HUES48 (cell line): ENCODE measurements around the gene RASD1.

Experiments used
- H3K27ac ChIP-seq: one replicate; pipeline ENCODE4 v1.7.0; 2013; ENCODE audit warnings: low read depth, low read length, inconsistent platforms
- H3K27me3 ChIP-seq: 2 replicates; pipeline ENCODE4 v1.6.1; 2013; ENCODE audit warnings: mild to moderate bottlenecking, low read length; ENCODE audit not compliant: control insufficient read depth, insufficient read depth
- H3K36me3 ChIP-seq: 2 replicates; pipeline ENCODE4 v1.6.1; 2013; ENCODE audit warnings: low read length; ENCODE audit not compliant: control insufficient read depth, insufficient read depth
- H3K4me1 ChIP-seq: 2 replicates; pipeline ENCODE4 v1.6.1; 2013; ENCODE audit warnings: mild to moderate bottlenecking, low read length; ENCODE audit not compliant: control insufficient read depth, insufficient read depth
- H3K4me3 ChIP-seq: 2 replicates; pipeline ENCODE4 v1.5.1; 2013; ENCODE audit warnings: mild to moderate bottlenecking, low read depth, low read length
- H3K9ac ChIP-seq: 2 replicates; pipeline ENCODE4 v1.6.1; 2013; ENCODE audit warnings: mild to moderate bottlenecking, low read depth, low read length, moderate library complexity
- H3K9me3 ChIP-seq: 2 replicates; pipeline ENCODE4 v1.6.1; 2013; ENCODE audit warnings: low read length; ENCODE audit not compliant: control insufficient read depth, insufficient read depth

RASD1 gene

GRCh38 chr17:17537311-17538099 is 41.3 kb upstream of the RASD1 start:
- no peak overlapping the region for H3K27ac ChIP-seq
- H3K9ac ChIP-seq: no peak overlapping the region
- no peaks in the 10 kb centered on the region for H3K36me3 ChIP-seq
- H3K9me3 ChIP-seq: no peaks in the 10 kb centered on the region
- H3K27me3 ChIP-seq: no peaks in the 10 kb centered on the region
- no peak overlapping the region for H3K4me3 ChIP-seq
- H3K4me1 ChIP-seq: no peaks in the 10 kb centered on the region

GRCh38 chr17:17536702-17537101 is 40.5 kb upstream of the RASD1 start:
- H3K36me3 ChIP-seq: no peaks in the 10 kb centered on the region
- H3K27me3 ChIP-seq: no peaks in the 10 kb centered on the region
- no peak overlapping the region for H3K9ac ChIP-seq
- no peaks in the 10 kb centered on the region for H3K9me3 ChIP-seq
- H3K27ac ChIP-seq: no peak overlapping the region
- H3K4me1 ChIP-seq: no peaks in the 10 kb centered on the region
- no peak overlapping the region for H3K4me3 ChIP-seq

GRCh38 chr17:17535957-17536356 is 39.8 kb upstream of the RASD1 start:
- Histone ChIP-seq H3K9me3 (no peaks in the 10 kb centered on the region), H3K36me3 (no peaks in the 10 kb centered on the region), H3K9ac (no peak overlapping the region), H3K27ac (no peak overlapping the region), H3K27me3 (no peaks in the 10 kb centered on the region), H3K4me1 (no peaks in the 10 kb centered on the region), H3K4me3 (no peak overlapping the region)

GRCh38 chr17:17533901-17534441 is 37.8 kb upstream of the RASD1 start:
- Histone ChIP-seq H3K9ac (no peak overlapping the region), H3K27ac (no peak overlapping the region), H3K27me3 (no peaks in the 10 kb centered on the region), H3K4me3 (no peak overlapping the region), H3K9me3 (no peaks in the 10 kb centered on the region), H3K4me1 (no peaks in the 10 kb centered on the region), H3K36me3 (no peaks in the 10 kb centered on the region)

- H3K27ac ChIP-seq: no peak overlapping the region
- no peaks in the 10 kb centered on the region for H3K4me1 ChIP-seq
- H3K4me3 ChIP-seq: no peak overlapping the region
- H3K9me3 ChIP-seq: no peaks in the 10 kb centered on the region
- H3K9ac ChIP-seq: no peak overlapping the region
- no peaks in the 10 kb centered on the region for H3K27me3 ChIP-seq
- H3K36me3 ChIP-seq: no peaks in the 10 kb centered on the region
Observed at GRCh38 chr17:17532991-17533390, 36.8 kb upstream of the RASD1 start.

- H3K9ac ChIP-seq: no peak overlapping the region
- no peaks in the 10 kb centered on the region for H3K27me3 ChIP-seq
- no peaks in the 10 kb centered on the region for H3K4me1 ChIP-seq
- H3K4me3 ChIP-seq: no peak overlapping the region
- no peak overlapping the region for H3K27ac ChIP-seq
- no peaks in the 10 kb centered on the region for H3K9me3 ChIP-seq
- no peaks in the 10 kb centered on the region for H3K36me3 ChIP-seq
Observed at GRCh38 chr17:17531156-17531555, 35.0 kb upstream of the RASD1 start.

GRCh38 chr17:17528696-17529652 is 32.8 kb upstream of the RASD1 start:
- no peak overlapping the region for H3K9ac ChIP-seq
- H3K9me3 ChIP-seq: no peaks in the 10 kb centered on the region
- no peak overlapping the region for H3K4me3 ChIP-seq
- no peak overlapping the region for H3K27ac ChIP-seq
- H3K27me3 ChIP-seq: no peaks in the 10 kb centered on the region
- no peaks in the 10 kb centered on the region for H3K4me1 ChIP-seq
- H3K36me3 ChIP-seq: no peaks in the 10 kb centered on the region

GRCh38 chr17:17527956-17528500 is 31.8 kb upstream of the RASD1 start:
- Histone ChIP-seq H3K9ac (no peak overlapping the region), H3K9me3 (no peaks in the 10 kb centered on the region), H3K4me3 (no peak overlapping the region), H3K27ac (no peak overlapping the region), H3K27me3 (no peaks in the 10 kb centered on the region), H3K4me1 (peaks cover 5% of the 10 kb centered on the region), H3K36me3 (no peaks in the 10 kb centered on the region)

GRCh38 chr17:17527534-17527933 is 31.3 kb upstream of the RASD1 start:
- Histone ChIP-seq H3K27ac (no peak overlapping the region), H3K9ac (no peak overlapping the region), H3K9me3 (no peaks in the 10 kb centered on the region), H3K36me3 (no peaks in the 10 kb centered on the region), H3K4me3 (no peak overlapping the region), H3K4me1 (peaks cover 10% of the 10 kb centered on the region), H3K27me3 (no peaks in the 10 kb centered on the region)

GRCh38 chr17:17526369-17526768 is 30.2 kb upstream of the RASD1 start:
- H3K4me3 ChIP-seq: no peak overlapping the region
- peaks cover 10% of the 10 kb centered on the region for H3K4me1 ChIP-seq
- no peaks in the 10 kb centered on the region for H3K27me3 ChIP-seq
- H3K27ac ChIP-seq: no peak overlapping the region
- H3K36me3 ChIP-seq: no peaks in the 10 kb centered on the region; the same call in 1 of the 2 replicates
- H3K9ac ChIP-seq: no peak overlapping the region
- no peaks in the 10 kb centered on the region for H3K9me3 ChIP-seq
